Measurements from ENCODE around the gene PIK3R1.

PIK3R1 gene

DNA sequence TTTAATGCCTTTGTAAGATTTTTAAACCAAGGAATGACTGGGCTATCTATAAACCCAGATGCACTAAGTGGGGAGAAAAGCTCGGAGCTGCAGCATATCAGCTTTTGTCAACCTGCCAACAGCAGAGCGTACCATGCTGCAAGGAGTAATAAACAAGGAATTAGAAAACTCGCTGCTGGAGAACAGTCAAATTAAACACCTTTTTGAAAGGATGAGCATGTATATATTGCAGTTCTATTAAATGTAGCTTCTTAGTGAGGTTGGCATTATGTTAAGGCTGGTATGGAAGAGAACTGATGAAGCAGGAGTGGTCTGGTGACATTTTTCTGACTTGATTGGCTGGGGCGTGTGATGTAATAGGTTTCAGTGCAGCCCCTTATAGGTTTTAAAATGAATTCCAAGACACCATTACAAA lies 74.7 kb downstream of the PIK3R1 start:
- Histone ChIP-seq H3K9me3 (ENCODE audit: control insufficient read depth, low read depth, low read length) (no peaks in the 10 kb centered on the region), H3K36me3 (ENCODE audit: control insufficient read depth, low read depth, low read length) (peaks cover 17% of the 10 kb centered on the region), H3K27me3 (ENCODE audit: control insufficient read depth, insufficient read depth, low read length) (no peaks in the 10 kb centered on the region), H3K27ac (ENCODE audit: low read length) (no peak overlapping the region), H3K4me3 (ENCODE audit: low read length) (no peak overlapping the region), H3K9ac (ENCODE audit: low read length) (no peak overlapping the region), H3K4me1 (ENCODE audit: control insufficient read depth, low read depth, low read length) (peaks cover 38% of the 10 kb centered on the region)

DNA sequence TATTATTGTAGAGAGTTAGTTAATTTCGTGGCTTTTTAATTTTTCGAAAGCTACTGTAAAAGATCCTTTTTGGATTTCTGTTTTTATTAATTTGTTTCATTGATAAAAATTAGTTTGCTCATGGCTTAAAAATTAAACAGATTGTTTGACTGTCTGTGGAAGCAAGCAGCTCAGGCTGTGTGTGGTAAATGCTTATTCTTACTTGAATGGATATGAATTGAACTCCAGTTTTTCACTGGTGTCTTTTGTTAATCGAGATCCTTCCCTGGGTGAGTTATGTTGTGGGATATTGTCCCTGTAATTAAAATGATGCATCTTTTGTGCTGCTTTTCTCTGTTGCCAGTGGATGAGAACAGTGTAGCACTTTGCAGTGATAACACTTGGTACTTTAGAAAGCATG lies 75.3 kb downstream of the PIK3R1 start:
- peaks cover 21% of the 10 kb centered on the region for H3K36me3 ChIP-seq (ENCODE audit: control insufficient read depth, low read depth, low read length)
- no peak overlapping the region for H3K27ac ChIP-seq (ENCODE audit: low read length)
- H3K9ac ChIP-seq (ENCODE audit: low read length): no peak overlapping the region
- H3K4me1 ChIP-seq (ENCODE audit: control insufficient read depth, low read depth, low read length): peaks cover 38% of the 10 kb centered on the region
- no peaks in the 10 kb centered on the region for H3K9me3 ChIP-seq (ENCODE audit: control insufficient read depth, low read depth, low read length)
- H3K4me3 ChIP-seq (ENCODE audit: low read length): no peak overlapping the region
- H3K27me3 ChIP-seq (ENCODE audit: control insufficient read depth, insufficient read depth, low read length): no peaks in the 10 kb centered on the region

DNA sequence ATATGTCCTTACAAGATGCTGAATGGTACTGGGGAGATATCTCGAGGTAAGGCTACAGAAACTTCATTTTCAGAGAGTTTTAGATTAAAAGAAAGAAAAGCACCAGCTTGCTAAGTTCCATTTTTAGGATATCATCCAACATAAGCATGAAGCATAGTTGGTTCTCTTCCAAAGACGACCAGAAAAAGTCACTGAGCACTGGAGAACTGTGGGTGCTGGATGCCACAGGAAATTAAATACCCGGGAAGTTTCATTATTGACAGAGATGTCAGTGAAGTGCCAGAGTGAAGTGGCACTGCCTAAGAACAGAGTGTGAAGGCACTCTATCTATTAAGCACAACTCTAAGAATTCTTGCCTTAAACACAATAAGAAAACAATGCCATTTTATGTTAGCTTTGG lies 76.8 kb downstream of the PIK3R1 start:
- Histone ChIP-seq H3K4me3 (ENCODE audit: low read length) (no peak overlapping the region), H3K27ac (ENCODE audit: low read length) (no peak overlapping the region), H3K9ac (ENCODE audit: low read length) (no peak overlapping the region), H3K9me3 (ENCODE audit: control insufficient read depth, low read depth, low read length) (no peaks in the 10 kb centered on the region), H3K4me1 (ENCODE audit: control insufficient read depth, low read depth, low read length) (peaks cover 38% of the 10 kb centered on the region), H3K36me3 (ENCODE audit: control insufficient read depth, low read depth, low read length) (peaks cover 36% of the 10 kb centered on the region), H3K27me3 (ENCODE audit: control insufficient read depth, insufficient read depth, low read length) (no peaks in the 10 kb centered on the region)

DNA sequence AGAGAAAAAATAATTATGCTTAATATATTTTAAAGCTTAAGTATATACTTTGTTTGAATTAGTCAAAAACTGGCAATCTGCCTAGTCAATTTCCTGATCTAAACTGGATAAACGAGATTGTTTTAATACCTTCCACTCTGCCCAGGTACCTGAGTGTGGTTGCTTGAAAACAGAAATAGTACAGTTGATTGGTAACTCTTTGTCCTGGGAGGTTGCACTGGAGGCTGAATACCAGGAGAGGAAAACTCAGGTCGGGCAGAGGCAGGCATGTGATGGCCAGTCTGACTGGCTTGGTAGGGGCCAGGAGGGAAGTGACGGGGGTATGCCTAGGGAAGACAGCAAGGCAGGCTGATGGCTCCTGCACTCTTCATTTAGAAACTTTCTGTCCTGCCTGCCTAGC lies 80.2 kb downstream of the PIK3R1 start:
- Histone ChIP-seq H3K4me1 (ENCODE audit: control insufficient read depth, low read depth, low read length) (peaks cover 11% of the 10 kb centered on the region), H3K9me3 (ENCODE audit: control insufficient read depth, low read depth, low read length) (no peaks in the 10 kb centered on the region), H3K36me3 (ENCODE audit: control insufficient read depth, low read depth, low read length) (peaks cover 40% of the 10 kb centered on the region), H3K27me3 (ENCODE audit: control insufficient read depth, insufficient read depth, low read length) (no peaks in the 10 kb centered on the region), H3K4me3 (ENCODE audit: low read length) (no peak overlapping the region), H3K27ac (ENCODE audit: low read length) (no peak overlapping the region), H3K9ac (ENCODE audit: low read length) (no peak overlapping the region)

DNA sequence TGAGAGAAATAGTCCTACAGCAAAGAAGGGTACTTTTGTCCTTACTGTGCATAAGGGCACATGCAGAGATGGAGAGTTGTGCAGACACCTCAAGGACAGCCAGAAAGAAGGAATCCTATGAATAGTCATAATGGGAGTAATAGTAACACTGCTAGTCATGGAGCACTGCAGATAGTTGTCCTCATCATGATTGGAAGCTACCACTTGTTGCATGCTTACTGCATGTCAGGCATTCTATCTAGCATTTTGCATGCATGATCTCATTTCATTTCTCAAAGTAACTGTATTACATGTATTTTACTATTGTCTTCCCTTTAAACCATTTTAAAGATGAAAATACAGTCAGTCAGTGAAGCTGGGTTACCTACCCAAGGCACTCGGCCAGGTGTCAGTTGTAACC lies 81.3 kb downstream of the PIK3R1 start:
- Histone ChIP-seq H3K9ac (ENCODE audit: low read length) (no peak overlapping the region), H3K27ac (ENCODE audit: low read length) (no peak overlapping the region), H3K27me3 (ENCODE audit: control insufficient read depth, insufficient read depth, low read length) (no peaks in the 10 kb centered on the region), H3K9me3 (ENCODE audit: control insufficient read depth, low read depth, low read length) (no peaks in the 10 kb centered on the region), H3K36me3 (ENCODE audit: control insufficient read depth, low read depth, low read length) (peaks cover 40% of the 10 kb centered on the region), H3K4me1 (ENCODE audit: control insufficient read depth, low read depth, low read length) (peaks cover 3% of the 10 kb centered on the region), H3K4me3 (ENCODE audit: low read length) (no peak overlapping the region)

DNA sequence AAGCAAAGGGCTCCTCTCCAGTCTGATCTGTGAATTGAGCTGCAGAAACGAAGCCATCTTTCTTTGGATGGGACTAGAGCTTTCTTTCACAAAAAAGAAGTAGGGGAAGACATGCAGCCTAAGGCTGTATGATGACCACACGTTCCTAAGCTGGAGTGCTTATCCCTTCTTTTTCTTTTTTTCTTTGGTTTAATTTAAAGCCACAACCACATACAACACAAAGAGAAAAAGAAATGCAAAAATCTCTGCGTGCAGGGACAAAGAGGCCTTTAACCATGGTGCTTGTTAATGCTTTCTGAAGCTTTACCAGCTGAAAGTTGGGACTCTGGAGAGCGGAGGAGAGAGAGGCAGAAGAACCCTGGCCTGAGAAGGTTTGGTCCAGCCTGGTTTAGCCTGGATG lies 82.1 kb downstream of the PIK3R1 start:
- Histone ChIP-seq H3K9me3 (ENCODE audit: control insufficient read depth, low read depth, low read length) (no peaks in the 10 kb centered on the region), H3K4me1 (ENCODE audit: control insufficient read depth, low read depth, low read length) (no peaks in the 10 kb centered on the region), H3K27ac (ENCODE audit: low read length) (no peak overlapping the region), H3K36me3 (ENCODE audit: control insufficient read depth, low read depth, low read length) (peaks cover 40% of the 10 kb centered on the region), H3K27me3 (ENCODE audit: control insufficient read depth, insufficient read depth, low read length) (no peaks in the 10 kb centered on the region), H3K4me3 (ENCODE audit: low read length) (no peak overlapping the region), H3K9ac (ENCODE audit: low read length) (no peak overlapping the region)

DNA sequence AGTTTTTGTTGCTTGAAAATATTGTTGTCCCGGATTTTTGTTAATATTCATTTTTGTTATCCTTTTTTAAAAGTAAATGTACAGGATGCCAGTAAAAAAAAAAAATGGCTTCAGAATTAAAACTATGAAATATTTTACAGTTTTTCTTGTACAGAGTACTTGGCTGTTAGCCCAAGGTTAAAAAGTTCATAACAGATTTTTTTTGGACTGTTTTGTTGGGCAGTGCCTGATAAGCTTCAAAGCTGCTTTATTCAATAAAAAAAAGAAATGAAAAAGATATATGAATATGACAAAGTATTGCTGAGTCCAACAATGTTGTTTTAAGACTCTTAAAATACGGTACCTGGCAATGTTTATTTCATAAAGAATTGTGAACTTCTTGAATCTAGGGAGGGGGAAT lies 82.9 kb downstream of the PIK3R1 start:
- no peaks in the 10 kb centered on the region for H3K27me3 ChIP-seq (ENCODE audit: control insufficient read depth, insufficient read depth, low read length)
- no peak overlapping the region for H3K4me3 ChIP-seq (ENCODE audit: low read length)
- H3K4me1 ChIP-seq (ENCODE audit: control insufficient read depth, low read depth, low read length): no peaks in the 10 kb centered on the region
- no peak overlapping the region for H3K9ac ChIP-seq (ENCODE audit: low read length)
- peaks cover 37% of the 10 kb centered on the region for H3K36me3 ChIP-seq (ENCODE audit: control insufficient read depth, low read depth, low read length)
- no peak overlapping the region for H3K27ac ChIP-seq (ENCODE audit: low read length)
- no peaks in the 10 kb centered on the region for H3K9me3 ChIP-seq (ENCODE audit: control insufficient read depth, low read depth, low read length)

DNA sequence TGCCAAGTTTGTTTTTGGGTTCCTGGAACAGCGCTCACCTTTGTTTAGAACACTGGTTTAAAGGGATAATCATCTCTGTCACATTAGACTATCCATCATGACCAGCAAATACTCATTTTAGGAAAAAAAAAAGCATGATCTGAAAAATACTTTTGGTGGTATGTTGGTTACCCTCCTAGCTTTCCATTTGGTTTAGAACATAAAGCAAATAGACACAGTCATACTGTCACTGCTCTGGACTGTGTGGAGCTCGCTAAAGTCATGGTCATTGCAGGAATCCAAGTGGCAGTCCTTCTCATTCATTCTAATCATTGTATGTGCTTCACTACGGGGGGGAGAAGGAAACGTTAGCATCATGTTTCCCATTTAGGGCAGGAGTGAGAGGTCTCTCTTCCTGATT lies 83.5 kb downstream of the PIK3R1 start:
- H3K9ac ChIP-seq (ENCODE audit: low read length): no peak overlapping the region

DNA sequence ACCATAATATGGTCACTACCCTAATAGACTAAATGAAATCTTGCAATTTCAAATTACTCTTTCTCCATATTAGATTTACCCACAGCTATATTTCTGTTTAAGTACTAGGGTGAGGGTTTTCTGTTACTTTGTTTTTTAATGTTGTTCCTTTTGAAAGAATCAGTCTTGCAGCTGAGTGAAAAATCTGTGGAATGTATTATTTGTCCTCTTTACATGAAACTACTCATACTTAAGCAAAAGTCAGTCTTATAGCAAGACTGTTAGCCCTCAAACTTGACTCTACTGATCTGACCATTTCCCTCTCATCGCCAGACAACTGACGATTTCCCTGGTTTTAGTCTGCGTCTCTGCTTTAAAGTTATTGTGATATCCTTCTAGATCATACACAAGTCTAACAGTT lies 84.0 kb downstream of the PIK3R1 start:
- no peaks in the 10 kb centered on the region for H3K27me3 ChIP-seq (ENCODE audit: control insufficient read depth, insufficient read depth, low read length)
- H3K27ac ChIP-seq (ENCODE audit: low read length): no peak overlapping the region
- H3K9me3 ChIP-seq (ENCODE audit: control insufficient read depth, low read depth, low read length): no peaks in the 10 kb centered on the region
- H3K9ac ChIP-seq (ENCODE audit: low read length): no peak overlapping the region
- no peak overlapping the region for H3K4me3 ChIP-seq (ENCODE audit: low read length)
- no peaks in the 10 kb centered on the region for H3K4me1 ChIP-seq (ENCODE audit: control insufficient read depth, low read depth, low read length)
- peaks cover 27% of the 10 kb centered on the region for H3K36me3 ChIP-seq (ENCODE audit: control insufficient read depth, low read depth, low read length)

More for the DNA sequence above, 83.5 kb downstream of the PIK3R1 start:
- Histone ChIP-seq H3K27ac (ENCODE audit: low read length) (no peak overlapping the region), H3K27me3 (ENCODE audit: control insufficient read depth, insufficient read depth, low read length) (no peaks in the 10 kb centered on the region), H3K4me1 (ENCODE audit: control insufficient read depth, low read depth, low read length) (no peaks in the 10 kb centered on the region), H3K9me3 (ENCODE audit: control insufficient read depth, low read depth, low read length) (no peaks in the 10 kb centered on the region), H3K4me3 (ENCODE audit: low read length) (no peak overlapping the region), H3K36me3 (ENCODE audit: control insufficient read depth, low read depth, low read length) (peaks cover 31% of the 10 kb centered on the region)

DNA sequence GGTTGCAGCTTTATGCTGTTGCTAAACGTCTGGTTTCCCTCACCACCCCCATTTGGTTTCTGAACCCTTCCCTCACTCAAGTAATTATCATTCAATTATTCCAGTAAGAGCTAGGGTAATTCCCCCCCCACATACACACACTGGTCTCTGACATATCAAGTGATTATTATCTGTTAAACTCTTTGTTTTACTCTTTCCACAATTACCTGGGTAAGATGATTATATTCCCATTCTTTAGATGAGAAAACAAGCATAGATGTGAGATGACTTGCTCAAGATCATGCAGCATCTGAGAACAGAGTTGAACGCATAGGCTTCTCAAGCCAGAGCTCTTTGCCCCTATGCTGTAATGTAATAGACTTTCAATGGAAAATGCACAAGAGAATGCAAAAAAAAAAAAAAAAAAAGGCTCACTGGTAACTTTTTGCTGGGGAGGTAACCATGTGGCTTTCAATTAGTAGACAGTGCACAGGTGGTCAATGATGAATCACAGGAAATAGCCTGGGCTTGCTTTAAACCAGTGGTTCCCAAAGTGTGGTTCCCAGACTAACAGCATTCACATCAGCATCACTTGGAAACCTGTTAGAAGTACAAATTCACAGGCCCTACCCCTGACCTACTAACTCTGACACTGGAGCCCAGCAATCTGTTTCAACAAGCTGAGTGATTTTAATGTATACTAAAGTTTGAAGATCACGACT lies 87.6 kb downstream of the PIK3R1 start:
- no peak overlapping the region for H3K4me3 ChIP-seq (ENCODE audit: low read length)
- H3K4me1 ChIP-seq (ENCODE audit: control insufficient read depth, low read depth, low read length): no peaks in the 10 kb centered on the region
- no peak overlapping the region for H3K9ac ChIP-seq (ENCODE audit: low read length)
- H3K36me3 ChIP-seq (ENCODE audit: control insufficient read depth, low read depth, low read length): peaks cover 4% of the 10 kb centered on the region
- H3K27ac ChIP-seq (ENCODE audit: low read length): no peak overlapping the region
- no peaks in the 10 kb centered on the region for H3K27me3 ChIP-seq (ENCODE audit: control insufficient read depth, insufficient read depth, low read length)
- H3K9me3 ChIP-seq (ENCODE audit: control insufficient read depth, low read depth, low read length): no peaks in the 10 kb centered on the region

DNA sequence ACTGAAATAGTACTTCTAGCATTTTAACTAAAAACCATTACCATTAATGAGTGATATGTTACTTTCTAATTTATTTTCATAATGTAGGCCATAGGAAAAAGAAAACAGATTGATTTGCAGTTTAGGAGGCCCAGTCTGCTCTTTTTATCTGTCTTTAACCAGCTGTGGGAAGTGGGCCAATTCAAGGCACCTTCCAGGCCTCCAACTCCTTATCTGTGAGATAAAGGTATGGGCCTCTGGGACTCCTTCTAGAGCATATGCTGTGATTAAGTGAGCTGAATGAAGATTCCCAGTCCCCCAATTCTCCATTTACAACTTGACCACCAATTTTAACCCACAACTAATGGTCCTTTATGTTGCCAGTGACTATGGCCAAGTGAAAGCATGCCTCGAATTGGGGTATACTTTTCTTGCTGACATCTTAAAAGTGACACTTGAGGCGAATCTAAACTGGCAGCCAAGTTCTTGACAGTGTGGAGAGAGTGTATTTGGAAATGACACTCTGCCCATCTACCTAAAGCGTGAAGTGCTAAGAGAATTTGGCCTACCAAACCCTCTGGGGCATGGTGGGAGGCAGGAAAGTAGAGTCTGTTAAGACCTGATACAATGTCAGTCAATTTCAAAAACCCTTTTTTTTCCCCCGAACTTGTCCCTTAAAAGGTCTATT lies 88.3 kb downstream of the PIK3R1 start:
- no peaks in the 10 kb centered on the region for H3K27me3 ChIP-seq (ENCODE audit: control insufficient read depth, insufficient read depth, low read length)
- peaks cover 1% of the 10 kb centered on the region for H3K36me3 ChIP-seq (ENCODE audit: control insufficient read depth, low read depth, low read length)
- no peaks in the 10 kb centered on the region for H3K4me1 ChIP-seq (ENCODE audit: control insufficient read depth, low read depth, low read length)
- no peak overlapping the region for H3K4me3 ChIP-seq (ENCODE audit: low read length)
- no peak overlapping the region for H3K27ac ChIP-seq (ENCODE audit: low read length)
- no peaks in the 10 kb centered on the region for H3K9me3 ChIP-seq (ENCODE audit: control insufficient read depth, low read depth, low read length)
- H3K9ac ChIP-seq (ENCODE audit: low read length): no peak overlapping the region

Measured in iPS-18a (cell line).